IPS-15b (cell line): ENCODE results near the gene MAML3.

ENCODE experiments used
- H3K27me3 ChIP-seq: one replicate; pipeline ENCODE4 v1.6.1; 2013; ENCODE audit warnings: low read length; ENCODE audit not compliant: control insufficient read depth, insufficient read depth
- H3K36me3 ChIP-seq: one replicate; pipeline ENCODE4 v1.6.1; 2013; ENCODE audit warnings: low read length; ENCODE audit not compliant: control insufficient read depth, insufficient read depth
- H3K4me1 ChIP-seq: one replicate; pipeline ENCODE4 v1.6.1; 2013; ENCODE audit warnings: mild to moderate bottlenecking, low read length; ENCODE audit not compliant: control insufficient read depth, insufficient read depth
- H3K4me3 ChIP-seq: one replicate; pipeline ENCODE4 v1.5.1; 2013; ENCODE audit warnings: low read depth, low read length
- H3K9ac ChIP-seq: one replicate; pipeline ENCODE4 v1.6.1; 2013; ENCODE audit warnings: low read depth, mild to moderate bottlenecking, low read length
- H3K9me3 ChIP-seq: one replicate; pipeline ENCODE4 v1.6.1; 2013; ENCODE audit warnings: mild to moderate bottlenecking, low read length; ENCODE audit not compliant: control insufficient read depth, insufficient read depth

MAML3 gene

DNA sequence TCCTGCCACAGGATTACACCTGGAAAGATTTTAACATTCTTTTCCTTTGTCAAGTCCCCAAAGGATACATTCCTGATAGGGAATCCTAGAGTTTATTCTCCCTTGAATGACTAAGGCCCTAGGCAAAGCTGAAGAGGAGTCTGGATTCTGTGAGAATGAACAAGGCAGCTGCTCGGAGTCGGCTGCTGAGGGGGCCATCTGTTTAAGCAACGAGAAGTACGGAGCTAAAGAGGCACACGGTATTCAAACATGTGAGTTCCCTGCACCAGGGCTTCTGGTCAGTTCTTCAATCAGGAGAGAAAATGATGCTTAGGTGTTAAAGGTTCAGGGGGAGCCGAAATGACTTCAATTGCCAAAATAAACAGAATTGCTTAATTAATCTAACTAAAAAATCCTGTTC lies 390.8 kb downstream of the MAML3 start:
- no peaks in the 10 kb centered on the region for H3K27me3 ChIP-seq
- no peaks in the 10 kb centered on the region for H3K9me3 ChIP-seq
- no peaks in the 10 kb centered on the region for H3K36me3 ChIP-seq
- no peaks in the 10 kb centered on the region for H3K4me1 ChIP-seq
- H3K4me3 ChIP-seq = no peak overlapping the region
- H3K9ac ChIP-seq = no peak overlapping the region

DNA sequence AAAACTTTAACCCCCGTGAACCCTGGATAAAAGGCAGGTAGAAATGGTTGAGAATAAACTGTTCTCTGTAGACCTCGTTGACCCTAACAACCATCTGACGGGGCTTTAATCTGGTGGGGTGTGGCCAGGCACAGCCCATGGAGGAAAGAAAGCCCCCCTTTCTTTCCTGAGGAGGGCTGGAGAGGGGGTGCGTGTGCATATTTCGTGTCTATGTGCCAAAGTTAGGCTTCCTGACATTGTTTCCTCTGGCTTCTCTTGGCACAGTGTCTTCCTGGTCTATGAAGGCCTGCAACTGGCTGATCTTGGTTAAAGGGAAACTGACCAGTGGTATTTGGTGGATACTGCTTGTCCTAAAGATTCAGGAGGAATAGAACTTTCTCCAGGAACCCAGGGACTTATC lies 391.3 kb downstream of the MAML3 start:
- Histone ChIP-seq H3K4me1 (no peaks in the 10 kb centered on the region), H3K36me3 (no peaks in the 10 kb centered on the region), H3K4me3 (no peak overlapping the region), H3K9ac (no peak overlapping the region), H3K9me3 (no peaks in the 10 kb centered on the region), H3K27me3 (no peaks in the 10 kb centered on the region)

- Histone ChIP-seq H3K9me3 (no peaks in the 10 kb centered on the region), H3K4me1 (no peaks in the 10 kb centered on the region), H3K9ac (no peak overlapping the region), H3K4me3 (no peak overlapping the region), H3K36me3 (no peaks in the 10 kb centered on the region), H3K27me3 (no peaks in the 10 kb centered on the region)
These were observed 392.5 kb downstream of the MAML3 start for GRCh38 chr4:139761461-139761860.

GRCh38 chr4:139760567-139760966 lies 393.4 kb downstream of the MAML3 start:
- Histone ChIP-seq H3K4me1 (no peaks in the 10 kb centered on the region), H3K36me3 (no peaks in the 10 kb centered on the region), H3K27me3 (no peaks in the 10 kb centered on the region), H3K9me3 (no peaks in the 10 kb centered on the region), H3K9ac (no peak overlapping the region), H3K4me3 (no peak overlapping the region)

DNA sequence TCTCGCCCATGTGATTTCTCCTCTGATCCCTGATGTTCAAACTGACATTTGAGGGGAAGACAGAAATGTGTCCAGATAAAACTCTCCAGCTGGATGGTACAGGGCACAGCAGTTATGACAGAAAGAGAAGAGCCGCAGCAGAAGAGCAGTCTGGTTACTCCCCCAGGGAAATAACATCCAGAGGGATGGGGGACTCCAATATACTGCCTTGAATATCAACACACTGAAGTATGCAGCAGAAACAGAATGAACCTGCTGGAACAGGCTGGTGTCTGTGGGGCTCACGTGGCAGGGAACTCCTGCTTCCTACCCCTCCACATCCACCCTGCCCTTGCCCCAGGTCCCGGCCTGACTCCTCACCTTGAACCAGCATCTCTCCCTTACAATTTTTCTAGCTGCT lies 394.9 kb downstream of the MAML3 start:
- no peaks in the 10 kb centered on the region for H3K36me3 ChIP-seq
- H3K4me1 ChIP-seq = no peaks in the 10 kb centered on the region
- H3K27me3 ChIP-seq = no peaks in the 10 kb centered on the region
- H3K9me3 ChIP-seq = no peaks in the 10 kb centered on the region
- H3K9ac ChIP-seq = no peak overlapping the region
- no peak overlapping the region for H3K4me3 ChIP-seq

DNA sequence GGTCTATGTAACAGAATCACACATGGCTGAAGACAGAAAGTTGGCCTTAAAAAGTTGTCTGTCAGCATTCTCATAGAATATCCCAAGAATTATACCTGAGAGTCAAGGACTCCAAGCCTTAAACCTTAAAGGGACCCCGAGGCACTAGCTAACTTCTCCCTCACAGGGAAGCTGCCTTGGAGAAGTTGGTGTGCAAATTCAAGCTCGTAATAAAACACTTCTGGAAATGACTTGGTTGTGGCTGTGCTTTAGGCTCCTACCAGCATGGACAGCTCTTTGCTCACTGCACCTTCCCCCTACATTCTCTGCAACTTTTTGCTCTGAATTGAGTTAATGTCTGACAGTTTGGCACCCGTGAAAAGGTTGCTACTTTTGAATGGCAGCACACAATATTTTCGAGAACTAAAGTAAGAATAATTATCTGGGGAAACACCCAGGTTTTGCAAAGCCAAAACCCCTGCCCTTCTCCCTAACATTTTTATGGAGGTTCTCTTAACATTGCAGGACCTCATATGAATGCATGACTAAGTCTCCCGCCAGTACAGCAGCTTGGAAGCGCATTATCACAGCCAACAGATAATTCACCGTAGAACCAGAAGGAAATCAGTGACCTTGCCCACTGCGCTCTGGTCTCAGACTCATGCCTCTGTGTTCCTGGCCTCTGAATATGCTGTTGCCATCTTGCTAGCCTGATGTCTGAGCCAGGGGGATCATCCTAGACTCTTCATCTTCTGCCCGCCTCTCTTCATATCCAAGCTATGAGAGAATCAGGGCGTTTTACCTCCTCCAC lies 397.4 kb downstream of the MAML3 start:
- Histone ChIP-seq H3K36me3 (no peaks in the 10 kb centered on the region), H3K4me3 (no peak overlapping the region), H3K9me3 (no peaks in the 10 kb centered on the region), H3K27me3 (no peaks in the 10 kb centered on the region), H3K9ac (no peak overlapping the region), H3K4me1 (no peaks in the 10 kb centered on the region)

- no peaks in the 10 kb centered on the region for H3K9me3 ChIP-seq
- no peaks in the 10 kb centered on the region for H3K27me3 ChIP-seq
- no peaks in the 10 kb centered on the region for H3K36me3 ChIP-seq
- no peak overlapping the region for H3K4me3 ChIP-seq
- H3K4me1 ChIP-seq = peaks cover 2% of the 10 kb centered on the region
- no peak overlapping the region for H3K9ac ChIP-seq
These were observed 399.0 kb downstream of the MAML3 start for GRCh38 chr4:139754938-139755337.

- Histone ChIP-seq H3K9me3 (no peaks in the 10 kb centered on the region), H3K4me1 (peaks cover 2% of the 10 kb centered on the region), H3K4me3 (no peak overlapping the region), H3K27me3 (no peaks in the 10 kb centered on the region), H3K9ac (no peak overlapping the region), H3K36me3 (no peaks in the 10 kb centered on the region)
These were observed 400.3 kb downstream of the MAML3 start for GRCh38 chr4:139753686-139754085.

GRCh38 chr4:139749835-139750498 lies 404.0 kb downstream of the MAML3 start:
- Histone ChIP-seq H3K4me1 (peaks cover 2% of the 10 kb centered on the region), H3K4me3 (no peak overlapping the region), H3K27me3 (no peaks in the 10 kb centered on the region), H3K9me3 (no peaks in the 10 kb centered on the region), H3K36me3 (no peaks in the 10 kb centered on the region), H3K9ac (no peak overlapping the region)

- H3K27me3 ChIP-seq = no peaks in the 10 kb centered on the region
- H3K4me3 ChIP-seq = no peak overlapping the region
- no peak overlapping the region for H3K9ac ChIP-seq
- H3K9me3 ChIP-seq = no peaks in the 10 kb centered on the region
- H3K36me3 ChIP-seq = no peaks in the 10 kb centered on the region
- H3K4me1 ChIP-seq = peaks cover 2% of the 10 kb centered on the region
These were observed 404.6 kb downstream of the MAML3 start for GRCh38 chr4:139749338-139749737.

GRCh38 chr4:139746431-139747171 lies 407.4 kb downstream of the MAML3 start:
- no peak overlapping the region for H3K4me3 ChIP-seq
- H3K9ac ChIP-seq = no peak overlapping the region
- peaks cover 2% of the 10 kb centered on the region for H3K4me1 ChIP-seq
- no peaks in the 10 kb centered on the region for H3K27me3 ChIP-seq
- H3K36me3 ChIP-seq = no peaks in the 10 kb centered on the region
- no peaks in the 10 kb centered on the region for H3K9me3 ChIP-seq
